Testis (tissue), 3 donors: Measurements from ENCODE around the gene SCRN1. TPM values are rescaled to one million over a fixed set of nuclear protein-coding genes. Genes with fewer than 3 reads are reported as not detected.

Source experiments
- DNase-seq: peaks from one replicate; pipeline ENCODE4 v3.0.0-alpha.2; 2019
- H3K27ac ChIP-seq, 2 donors: fragments of 200-600 bp; sonication (generic); one replicate each; pipeline ENCODE4 v1.5.1; 2019
- H3K27me3 ChIP-seq: fragments of 200-600 bp; sonication (generic); one replicate; pipeline ENCODE4 v1.5.1; 2019
- H3K36me3 ChIP-seq: fragments of 200-600 bp; sonication (generic); one replicate; pipeline ENCODE4 v1.5.1; 2017; ENCODE audit warnings: low read depth; ENCODE audit errors: missing control alignments
- H3K4me1 ChIP-seq: fragments of 200-600 bp; sonication (generic); one replicate; pipeline ENCODE4 v1.5.1; 2019
- H3K4me3 ChIP-seq, 2 donors: fragments of 200-600 bp; sonication (generic); one replicate each; pipeline ENCODE4 v1.5.1; 2017 to 2019
- H3K9me3 ChIP-seq: fragments of 200-600 bp; sonication (generic); one replicate; pipeline ENCODE4 v1.5.1; 2017
- CTCF ChIP-seq, 3 experiments: fragments of 450-650 bp in 2 of 3; fragments of 200-600 bp in 1 of 3; sonication (generic) in 1 of 3; IDR thresholded peaks; one replicate each; pipeline ENCODE4 v1.5.1; 2016 to 2019; ENCODE audit warnings: antibody characterized with exemption in 3 of 3, mild to moderate bottlenecking in 2 of 3, moderate library complexity in 1 of 3
- POLR2A ChIP-seq: fragments of 450-650 bp; IDR thresholded peaks from one replicate; pipeline ENCODE4 v1.6.1; 2017; ENCODE audit warnings: antibody characterized with exemption, mild to moderate bottlenecking, moderate library complexity
- WGBS, 2 donors: methylation state at CpG; one replicate each; pipeline ENCODE4 v1.1.5; 2018; 5-methylcytosine and 5-hydroxymethylcytosine counted together
- intact Hi-C: fragments of 100-400 bp; cut with DNase I; formaldehyde crosslinking; loops from one replicate; pipeline ENCODE4 v1.15.1; 2023; ENCODE audit warnings: low total_unique reads
- polyA plus RNA-seq: library from polyadenylated mRNA; stranded (reverse); fragments of 350-450 nt; fragmentation: Illumina TruSeq; extraction: RNeasy Lipid Tissue Mini Kit (QIAGEN cat#74804); gene quantifications from one replicate; pipeline ENCODE4 v1.2.3, GENCODE V29; 2014; ENCODE audit warnings: low read depth, low replicate concordance; ENCODE audit not compliant: insufficient read depth
- total RNA-seq, 2 donors: library from RNA; depleted of rRNA; stranded (reverse); fragments of >200 nt; gene quantifications; one replicate each; pipeline ENCODE4 v1.2.3, GENCODE V29; 2016

SCRN1 gene
- total and polyA plus RNA-seq, 3 donors from 2014 or later: 56.8 to 107 (median 78.0) TPM

- DNase-seq: no peak
- intact Hi-C loops: no loop called here
- 93 to 94% methylated on average over 9 of the region's 9 CpGs for WGBS, 2 donors
- no peaks in the 10 kb centered on the region for H3K4me1 ChIP-seq
- no peaks in the 10 kb centered on the region for H3K9me3 ChIP-seq
- no peak for TF ChIP-seq POLR2A
- no peak for TF ChIP-seq CTCF (IDR thresholded peaks at IDR 0.05)
- H3K27ac ChIP-seq: no peak overlapping the region
- H3K27me3 ChIP-seq: no peaks in the 10 kb centered on the region
- no peaks in the 10 kb centered on the region for H3K36me3 ChIP-seq
- no peak overlapping the region for H3K4me3 ChIP-seq
Measured at GRCh38 chr7:29957521-29958310, 31.9 kb downstream of the SCRN1 start.

- Histone ChIP-seq H3K4me3 (no peak overlapping the region), H3K4me1 (no peaks in the 10 kb centered on the region), H3K27ac (no peak overlapping the region), H3K27me3 (no peaks in the 10 kb centered on the region), H3K36me3 (no peaks in the 10 kb centered on the region), H3K9me3 (no peaks in the 10 kb centered on the region)
- intact Hi-C loops: no loop called here
- no peak for DNase-seq
- TF ChIP-seq POLR2A (no peak), CTCF (IDR thresholded peaks at IDR 0.05) (no peak)
- WGBS, 2 donors: 80 to 88% methylated on average over 3 of the region's 3 CpGs
Measured at GRCh38 chr7:29956487-29956836, 33.1 kb downstream of the SCRN1 start.

- DNase-seq: no peak
- Histone ChIP-seq H3K9me3 (no peaks in the 10 kb centered on the region), H3K27ac (no peak overlapping the region), H3K4me1 (no peaks in the 10 kb centered on the region), H3K36me3 (no peaks in the 10 kb centered on the region), H3K27me3 (no peaks in the 10 kb centered on the region), H3K4me3 (no peak overlapping the region)
- intact Hi-C loops: no loop called here
- TF ChIP-seq CTCF (IDR thresholded peaks at IDR 0.05) (no peak), POLR2A (no peak)
- whole genome bisulfite sequencing, 2 donors: 80 to 85% methylated on average over 8 of the region's 8 CpGs
Measured at GRCh38 chr7:29955799-29956486, 33.7 kb downstream of the SCRN1 start.

- Histone ChIP-seq H3K4me1 (no peaks in the 10 kb centered on the region), H3K36me3 (no peaks in the 10 kb centered on the region), H3K9me3 (no peaks in the 10 kb centered on the region), H3K4me3 (no peak overlapping the region), H3K27me3 (no peaks in the 10 kb centered on the region), H3K27ac (no peak overlapping the region)
- no peak for DNase-seq
- WGBS, 2 donors: 90 to 95% methylated on average over 7 of the region's 7 CpGs
- no peak for TF ChIP-seq CTCF (IDR thresholded peaks at IDR 0.05)
- no peak for TF ChIP-seq POLR2A
- intact Hi-C loops: no loop called here
Measured at GRCh38 chr7:29955075-29955792, 34.4 kb downstream of the SCRN1 start.
